Measurements from ENCODE around the gene VPS50. TPM values are rescaled to one million over a fixed set of nuclear protein-coding genes. Genes with fewer than 3 reads are reported as not detected.

The VPS50 gene
- total RNA-seq, 1 experiment from 2014 or later, result 15.1 TPM

DNA sequence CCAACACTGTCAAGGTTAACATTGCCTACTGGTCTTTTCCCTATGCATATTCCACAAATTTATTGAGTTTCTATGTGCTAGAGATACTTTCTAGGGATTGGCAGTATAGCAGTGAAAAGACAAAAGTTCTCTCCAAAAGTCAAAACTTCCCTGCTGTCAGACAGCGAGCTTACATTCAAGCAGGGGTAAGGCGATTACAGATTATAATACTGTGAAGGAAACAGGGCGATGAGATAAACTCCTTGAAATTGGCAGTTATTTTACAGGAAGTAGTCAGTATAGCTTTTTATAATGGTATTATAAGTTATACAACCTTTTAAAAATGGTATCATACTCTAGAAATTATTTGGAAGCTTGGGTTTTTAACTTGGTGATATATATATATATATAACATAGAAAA, 9.9 kb downstream of the VPS50 start:
- ATAC-seq, result no peak
- Histone ChIP-seq H3K36me3 (ENCODE audit: control insufficient read depth in 1 of 2, insufficient read depth in 2 of 2, low read length in 2 of 2) (no peaks in the 10 kb centered on the region), H3K4me3 (replicated peaks in 1 of 2; ENCODE audit: low read depth in 1 of 2, low read length in 2 of 2) (no peak overlapping the region), H3K27ac (ENCODE audit: low read depth, low read length) (no peak overlapping the region), H3K4me2 (ENCODE audit: low read length) (no peak overlapping the region), H3K27me3 (ENCODE audit: insufficient read depth, low read length) (no peaks in the 10 kb centered on the region), H4K20me1 (ENCODE audit: insufficient read depth) (no peaks in the 10 kb centered on the region), H3K9ac (ENCODE audit: low read length) (no peak overlapping the region), H3K79me2 (ENCODE audit: insufficient read depth, low read length) (no peaks in the 10 kb centered on the region; the same call in 1 of the 2 replicates), H3K9me3 (ENCODE audit: control insufficient read depth in 1 of 2, insufficient read depth in 1 of 2, low read depth in 1 of 2, low read length in 2 of 2) (no peaks in the 10 kb centered on the region), H2AFZ (ENCODE audit: low read depth, low read length, poor library complexity, severe bottlenecking) (no peak overlapping the region), H3K4me1 (ENCODE audit: control insufficient read depth in 1 of 2, insufficient read depth in 2 of 2, low read length in 2 of 2) (no peaks in the 10 kb centered on the region), H3K9me2 (ENCODE audit: insufficient read depth) (no peaks in the 10 kb centered on the region)
- RAD21 ChIA-PET (ENCODE audit: low non-redundant PET in 1 of 2, low total read pairs in 2 of 2, uncharacterized antibody in 2 of 2, unreplicated experiment in 2 of 2), result no interaction called here
- BruUV-seq (replicated peaks), result no TSS peak
- intact Hi-C loops (cut with micrococcal nuclease), result loop anchor here (5.0 to 10.0 kb wide), 2 partner anchors 193 to 1155 kb away; no protein-coding TSS in a partner anchor
- TF ChIP-seq ATF3 (IDR thresholded peaks at IDR 0.05) (no peak), POLR2A (IDR thresholded peaks at IDR 0.05; ENCODE audit: borderline replicate concordance, extremely low read depth, insufficient read depth, insufficient read length) (no peak), POLR2AphosphoS5 (IDR thresholded peaks at IDR 0.05; ENCODE audit: low read depth, low read length) (no peak)
- no peak for DNase-seq (ENCODE audit: low read depth, low spot score)
- POLR2A ChIA-PET, result no interaction called here
- CTCF ChIA-PET, result no interaction called here

DNA sequence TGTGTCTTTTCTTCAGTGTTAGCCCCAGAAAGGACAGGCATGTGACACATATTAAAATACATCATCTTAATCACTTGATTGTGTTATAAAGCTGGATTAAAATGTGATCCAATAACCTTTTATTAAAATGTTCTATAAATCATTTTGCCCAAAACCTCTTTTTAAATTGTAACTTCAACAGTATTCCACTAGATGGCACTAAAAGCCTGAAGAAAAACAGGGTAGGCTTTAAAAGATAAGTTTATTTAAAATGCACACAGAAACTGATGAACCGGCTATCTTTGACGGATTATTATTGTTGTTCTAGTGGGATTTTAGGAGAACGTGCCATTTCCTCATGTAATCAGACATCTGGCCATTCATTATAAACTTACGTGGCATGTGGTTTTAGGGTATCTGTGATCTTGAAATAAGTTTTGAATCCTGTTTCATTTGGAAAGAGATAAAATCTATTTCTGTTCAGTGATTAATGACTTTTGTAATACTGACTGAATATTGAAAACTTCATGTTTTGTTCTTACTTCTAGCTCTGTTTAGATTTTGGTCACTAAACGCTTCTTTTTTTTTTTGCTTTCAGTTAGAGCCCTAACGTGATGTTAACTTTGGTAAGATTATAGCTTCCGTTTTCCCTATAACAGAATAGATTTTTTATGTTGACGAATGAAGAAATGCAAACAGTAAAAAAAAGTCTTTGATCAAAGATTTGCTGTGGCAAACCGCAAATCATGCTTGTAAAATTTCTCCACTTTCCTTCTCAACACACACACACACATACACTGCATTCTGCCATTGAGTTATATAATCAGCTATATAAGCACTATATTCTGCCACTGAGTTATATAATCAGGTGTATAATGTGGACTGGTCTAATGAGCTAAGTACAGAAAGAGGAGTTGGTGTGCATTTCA, 13.6 kb downstream of the VPS50 start:
- no peak overlapping the region for H3K4me2 ChIP-seq (ENCODE audit: low read length)
- H3K4me1 ChIP-seq (ENCODE audit: control insufficient read depth in 1 of 2, insufficient read depth in 2 of 2, low read length in 2 of 2), result no peaks in the 10 kb centered on the region
- no peaks in the 10 kb centered on the region for H4K20me1 ChIP-seq (ENCODE audit: insufficient read depth)
- H3K79me2 ChIP-seq (ENCODE audit: insufficient read depth, low read length), result no peaks in the 10 kb centered on the region
- H3K27ac ChIP-seq (ENCODE audit: low read depth, low read length), result no peak overlapping the region
- TF ChIP-seq, protein P1, sequence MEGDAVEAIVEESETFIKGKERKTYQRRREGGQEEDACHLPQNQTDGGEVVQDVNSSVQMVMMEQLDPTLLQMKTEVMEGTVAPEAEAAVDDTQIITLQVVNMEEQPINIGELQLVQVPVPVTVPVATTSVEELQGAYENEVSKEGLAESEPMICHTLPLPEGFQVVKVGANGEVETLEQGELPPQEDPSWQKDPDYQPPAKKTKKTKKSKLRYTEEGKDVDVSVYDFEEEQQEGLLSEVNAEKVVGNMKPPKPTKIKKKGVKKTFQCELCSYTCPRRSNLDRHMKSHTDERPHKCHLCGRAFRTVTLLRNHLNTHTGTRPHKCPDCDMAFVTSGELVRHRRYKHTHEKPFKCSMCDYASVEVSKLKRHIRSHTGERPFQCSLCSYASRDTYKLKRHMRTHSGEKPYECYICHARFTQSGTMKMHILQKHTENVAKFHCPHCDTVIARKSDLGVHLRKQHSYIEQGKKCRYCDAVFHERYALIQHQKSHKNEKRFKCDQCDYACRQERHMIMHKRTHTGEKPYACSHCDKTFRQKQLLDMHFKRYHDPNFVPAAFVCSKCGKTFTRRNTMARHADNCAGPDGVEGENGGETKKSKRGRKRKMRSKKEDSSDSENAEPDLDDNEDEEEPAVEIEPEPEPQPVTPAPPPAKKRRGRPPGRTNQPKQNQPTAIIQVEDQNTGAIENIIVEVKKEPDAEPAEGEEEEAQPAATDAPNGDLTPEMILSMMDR (IDR thresholded peaks at IDR 0.05 in 2 of 3, conservative IDR thresholded peaks at IDR 0.05 in 1 of 3; ENCODE audit: borderline replicate concordance in 1 of 3, insufficient read depth in 1 of 3, low read depth in 2 of 3, low read length in 2 of 3), result peak; percentile 35 to 70 (median 63); a peak in 5 of 6 replicates
- TF ChIP-seq ZNF274 (IDR thresholded peaks at IDR 0.05; ENCODE audit: low read depth, low read length) (no peak), RAD21 (IDR thresholded peaks at IDR 0.05; ENCODE audit: low read depth) (peak; percentile 72)
- ATAC-seq, result no peak
- no peaks in the 10 kb centered on the region for H3K36me3 ChIP-seq (ENCODE audit: control insufficient read depth in 1 of 2, insufficient read depth in 2 of 2, low read length in 2 of 2)
- no peak overlapping the region for H3K4me3 ChIP-seq (replicated peaks in 1 of 2; ENCODE audit: low read depth in 1 of 2, low read length in 2 of 2)
- POLR2A ChIA-PET, result no interaction called here
- intact Hi-C loops (cut with micrococcal nuclease), result loop anchor here (1.0 to 10.0 kb wide), 7 partner anchors 127 to 1192 kb away; no protein-coding TSS in a partner anchor
- no peaks in the 10 kb centered on the region for H3K9me2 ChIP-seq (ENCODE audit: insufficient read depth)
- H2AFZ ChIP-seq (ENCODE audit: low read depth, low read length, poor library complexity, severe bottlenecking), result no peak overlapping the region
- RAD21 ChIA-PET (ENCODE audit: low non-redundant PET in 1 of 2, low total read pairs in 2 of 2, uncharacterized antibody in 2 of 2, unreplicated experiment in 2 of 2), result interaction anchor here in 1 of 2 experiments (1.1 kb wide), 1 partner anchor 129 kb away, joined by 3 read pairs; no protein-coding TSS in a partner anchor
- H3K9me3 ChIP-seq (ENCODE audit: control insufficient read depth in 1 of 2, insufficient read depth in 1 of 2, low read depth in 1 of 2, low read length in 2 of 2), result no peaks in the 10 kb centered on the region
- no peak overlapping the region for H3K9ac ChIP-seq (ENCODE audit: low read length)
- BruUV-seq (replicated peaks), result no TSS peak
- no peaks in the 10 kb centered on the region for H3K27me3 ChIP-seq (ENCODE audit: insufficient read depth, low read length)
- DNase-seq (ENCODE audit: low read depth, low spot score), result no peak
- CTCF ChIA-PET, result interaction anchor here (0.7 to 4.2 kb wide), 9 partner anchors 14 to 1043 kb away, joined by 3 to 17 read pairs (median 4); partner anchors contain the start of genes HEPACAM2 and VPS50
